Endothelial cell of umbilical vein (primary cell): ENCODE measurements around the gene CWC27. TPM values are rescaled to one million over a fixed set of nuclear protein-coding genes. Genes with fewer than 3 reads are reported as not detected.

Experiments
- BruUV-seq: library from RNA; stranded (reverse); fragments of 400-500 nt; replicated peaks from 2 replicates; lab custom pipeline; 2021; lab: Mats Ljungman, UMichigan
- CTCF ChIA-PET: fragments of 300-600, 350-600 bp; sonication (Branson Sonifier 250); formaldehyde crosslinking; loops from one replicate; lab custom pipeline; 2021; ENCODE audit warnings: antibody characterized with exemption, inconsistent platforms; lab: Charles Lee
- POLR2A ChIA-PET: fragments of 300-600, 350-600 bp; sonication (Branson Sonifier 250); formaldehyde crosslinking; loops from one replicate; lab custom pipeline; 2021; ENCODE audit warnings: antibody characterized with exemption, inconsistent platforms; lab: Charles Lee
- DNase-seq: peaks from one replicate; pipeline ENCODE4 v3.0.0-alpha.2; 2011; ENCODE audit warnings: low read depth, low spot score
- FAIRE-seq: peaks from 2 replicates; lab custom pipeline; 2011; peaks lifted over from hg19 to GRCh38; lab: Jason Lieb, UNC
- H2AFZ ChIP-seq: 2 replicates; pipeline ENCODE4 v1.6.0; 2012; ENCODE audit warnings: low read depth, low read length, control low read depth, inconsistent platforms
- H3K27ac ChIP-seq: 2 replicates; pipeline ENCODE4 v1.5.1; 2011; ENCODE audit warnings: low read depth, mild to moderate bottlenecking, control low read depth, low read length, moderate library complexity; ENCODE audit not compliant: insufficient read depth
- H3K27me3 ChIP-seq, 2 experiments: 2 replicates each; pipeline versions ENCODE4 v1.6.0 to v1.6.1; 2011; ENCODE audit warnings: low read length in 2 of 2, mixed read lengths in 1 of 2; ENCODE audit not compliant: control insufficient read depth in 2 of 2, insufficient read depth in 2 of 2
- H3K36me3 ChIP-seq, 2 experiments: 2 replicates in 1 of 2; 3 replicates in 1 of 2; pipeline ENCODE4 v1.5.1; 2011; ENCODE audit warnings: low read length in 2 of 2, mild to moderate bottlenecking in 1 of 2, moderate library complexity in 1 of 2; ENCODE audit not compliant: control insufficient read depth in 2 of 2, insufficient read depth in 2 of 2; ENCODE audit errors: extremely low read depth in 1 of 2
- H3K4me1 ChIP-seq: 3 replicates; pipeline ENCODE4 v1.5.1; 2011; ENCODE audit warnings: mild to moderate bottlenecking, low read length; ENCODE audit not compliant: control insufficient read depth, insufficient read depth; ENCODE audit errors: extremely low read depth
- H3K4me2 ChIP-seq: 2 replicates; pipeline ENCODE4 v1.6.1; 2011; ENCODE audit warnings: low read length, control low read depth, mixed read lengths; ENCODE audit not compliant: insufficient read depth
- H3K4me3 ChIP-seq, 3 experiments: fragments of 200-600 bp in 1 of 3; sonication (generic), shearing (Covaris generic) in 1 of 3; replicated peaks in 1 of 3; 2 replicates each; pipeline ENCODE4 v1.5.1; 2011 to 2016; ENCODE audit warnings: control low read depth in 3 of 3, low read length in 3 of 3, mild to moderate bottlenecking in 2 of 3, inconsistent platforms in 1 of 3, low read depth in 1 of 3, moderate library complexity in 1 of 3; ENCODE audit not compliant: insufficient read depth in 1 of 3
- H3K79me2 ChIP-seq: 2 replicates; pipeline ENCODE4 v1.6.0; 2012; ENCODE audit warnings: low read length, inconsistent platforms; ENCODE audit not compliant: control insufficient read depth, insufficient read depth
- H3K9ac ChIP-seq: replicated peaks from 2 replicates; pipeline ENCODE3; 2011; ENCODE audit warnings: low read length, control low read depth; ENCODE audit not compliant: insufficient read depth; ENCODE audit errors: extremely low read depth
- H3K9me1 ChIP-seq: replicated peaks from 3 replicates; pipeline ENCODE4 v1.6.0; 2011; ENCODE audit warnings: mild to moderate bottlenecking, low read length; ENCODE audit not compliant: control insufficient read depth, insufficient read depth; ENCODE audit errors: extremely low read depth
- H3K9me3 ChIP-seq: replicated peaks from 2 replicates; pipeline ENCODE4 v1.5.1; 2012; ENCODE audit warnings: low read length, inconsistent platforms; ENCODE audit not compliant: control insufficient read depth, insufficient read depth
- H4K20me1 ChIP-seq: replicated peaks from 2 replicates; pipeline ENCODE3; 2011; ENCODE audit warnings: mild to moderate bottlenecking, low read length; ENCODE audit not compliant: control insufficient read depth, insufficient read depth; ENCODE audit errors: extremely low read depth
- CTCF ChIP-seq, 2 donors: IDR thresholded peaks; 1 replicate in 1 of 2; 2 replicates in 1 of 2; pipeline ENCODE4 v1.5.1; 2011; ENCODE audit warnings: low read length in 2 of 2, mild to moderate bottlenecking in 2 of 2, moderate library complexity in 2 of 2, control low read depth in 1 of 2, inconsistent platforms in 1 of 2, low read depth in 1 of 2; ENCODE audit not compliant: insufficient read depth in 1 of 2; ENCODE audit errors: extremely low read depth in 1 of 2
- EZH2 ChIP-seq: IDR thresholded peaks from 2 replicates; pipeline ENCODE4 v1.6.1; 2012; ENCODE audit warnings: borderline replicate concordance, low read depth, mild to moderate bottlenecking, moderate library complexity, low read length, inconsistent platforms; ENCODE audit not compliant: severe bottlenecking
- FOS ChIP-seq: IDR thresholded peaks from 2 replicates; pipeline ENCODE4 v1.6.1; 2011; ENCODE audit warnings: mild to moderate bottlenecking, low read length, moderate library complexity, borderline replicate concordance; ENCODE audit not compliant: insufficient read depth
- JUN ChIP-seq: IDR thresholded peaks from 2 replicates; pipeline ENCODE4 v1.6.1; 2011; ENCODE audit warnings: borderline replicate concordance, low read depth; ENCODE audit not compliant: insufficient read length, insufficient read depth
- MAX ChIP-seq: IDR thresholded peaks from 2 replicates; pipeline ENCODE4 v1.6.1; 2011; ENCODE audit not compliant: insufficient read depth, insufficient read length
- MYC ChIP-seq: IDR thresholded peaks from one replicate; pipeline ENCODE4 v1.6.1; 2011; ENCODE audit warnings: mild to moderate bottlenecking, low read depth, low read length
- POLR2A ChIP-seq: IDR thresholded peaks from 2 replicates; pipeline ENCODE4 v1.6.1; 2012; ENCODE audit warnings: low read depth, mild to moderate bottlenecking, control low read depth, low read length
- dilution Hi-C: fragments of 300-500 bp; cut with MboI; formaldehyde crosslinking; loops from one replicate; pipeline ENCODE4 v1.15.0; 2019; ENCODE audit warnings: low sequenced_read_pairs; ENCODE audit not compliant: extremely low pct_ligation_motif_present
- intact Hi-C: fragments of 100-400 bp; cut with micrococcal nuclease; formaldehyde crosslinking; loops from one replicate; pipeline ENCODE4 v1.10.0; 2022
- polyA plus RNA-seq, 4 experiments: library from polyadenylated mRNA; depleted of rRNA in 3 of 4; stranded (reverse) in 3 of 4; unstranded in 1 of 4; fragments of >200 nt; gene quantifications; 2 replicates each; pipeline versions ENCODE4 v1.2.1 to v1.2.3, GENCODE V29; 2011 to 2012; ENCODE audit warnings: missing spikeins in 1 of 4
- total RNA-seq: library from RNA; stranded (reverse); gene quantifications from 2 replicates; pipeline ENCODE4 v1.2.3, GENCODE V29; 2021

CWC27 gene
- total and polyA plus RNA-seq, 2 donors (not counting 3 experiments of a cell fraction or from before 2014, with no cell fraction given) = 11.9 to 23.8 TPM

DNA sequence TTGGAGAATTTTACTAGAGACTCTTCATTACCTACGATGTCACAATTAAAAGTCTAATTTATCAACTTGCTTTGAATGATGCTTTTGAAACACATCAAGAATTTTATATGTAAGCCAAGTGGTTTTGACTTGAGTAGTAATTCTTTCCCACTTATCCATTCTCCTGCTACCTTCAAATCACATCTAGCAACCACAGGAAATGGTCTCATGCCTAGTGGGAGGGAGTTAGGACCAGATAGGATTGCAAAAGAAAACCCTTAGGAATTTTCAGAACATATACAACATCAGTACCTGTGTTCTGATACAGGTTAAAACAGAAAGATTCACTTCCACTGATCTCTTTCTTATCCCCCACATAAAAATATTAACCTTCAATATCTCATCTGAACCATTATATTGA is 260.4 kb downstream of the CWC27 start:
- Histone ChIP-seq H3K4me1 (no peaks in the 10 kb centered on the region), H3K4me3 (no peak overlapping the region), H4K20me1 (no peaks in the 10 kb centered on the region), H3K9ac (no peak overlapping the region), H3K27me3 (no peaks in the 10 kb centered on the region), H3K9me1 (no peaks in the 10 kb centered on the region), H3K27ac (no peak overlapping the region), H2AFZ (no peak overlapping the region), H3K36me3 (no peaks in the 10 kb centered on the region), H3K4me2 (no peak overlapping the region), H3K79me2 (no peaks in the 10 kb centered on the region), H3K9me3 (no peaks in the 10 kb centered on the region)
- BruUV-seq = no TSS peak
- no peak for DNase-seq
- CTCF ChIA-PET = interaction anchor here (0.8 kb wide), 1 partner anchor 28 kb away, joined by 4 read pairs; no protein-coding TSS in a partner anchor
- no peak for TF ChIP-seq POLR2A
- no peak for TF ChIP-seq MYC
- TF ChIP-seq FOS = no peak
- no peak for TF ChIP-seq EZH2
- TF ChIP-seq JUN = no peak
- no peak for TF ChIP-seq CTCF (IDR thresholded peaks at IDR 0.05; ENCODE audit: extremely low read depth in 1 of 2, insufficient read depth in 1 of 2, low read depth in 1 of 2, low read length in 2 of 2)
- no peak for TF ChIP-seq MAX
- dilution Hi-C loops (no loop called here), intact Hi-C loops (no loop called here)
- POLR2A ChIA-PET = no interaction called here
- FAIRE-seq = no peak
